Measurements from ENCODE around the gene PRICKLE4.
"Not testable (repeated sequence)": the region's sequence is repeated elsewhere in the genome, so short reads cannot be mapped to it uniquely, and the experiment has no call there.

Gene PRICKLE4

DNA sequence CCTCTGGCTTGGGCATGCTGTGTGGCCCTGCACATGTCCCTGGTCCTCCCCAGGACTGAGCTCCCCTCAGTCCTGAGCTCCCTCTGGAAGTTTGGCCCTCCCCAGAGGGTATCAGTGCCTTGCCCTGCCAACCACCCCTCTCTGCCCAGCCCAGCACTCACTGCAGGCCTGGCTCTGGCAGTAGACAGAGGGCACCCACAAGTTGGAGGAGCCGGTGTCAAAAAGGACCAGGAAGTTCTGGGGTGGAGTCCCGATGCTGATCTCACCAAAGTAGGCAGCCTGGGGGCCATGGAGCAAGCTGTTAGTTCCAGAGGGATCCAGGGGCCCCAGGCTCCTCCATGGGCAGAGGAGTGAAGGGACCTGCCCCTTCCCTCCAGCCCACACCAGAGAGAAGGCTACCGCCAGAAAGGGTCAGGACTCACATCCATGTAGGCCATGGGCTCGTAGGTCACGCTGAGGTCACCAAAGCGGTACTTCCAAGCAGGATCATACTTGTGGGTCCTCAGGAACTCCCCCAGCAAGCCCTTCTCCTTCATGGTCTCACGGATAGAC lies 36.3 kb upstream of the PRICKLE4 start:
- no peak for DNase-seq (ENCODE audit: low spot score)

DNA sequence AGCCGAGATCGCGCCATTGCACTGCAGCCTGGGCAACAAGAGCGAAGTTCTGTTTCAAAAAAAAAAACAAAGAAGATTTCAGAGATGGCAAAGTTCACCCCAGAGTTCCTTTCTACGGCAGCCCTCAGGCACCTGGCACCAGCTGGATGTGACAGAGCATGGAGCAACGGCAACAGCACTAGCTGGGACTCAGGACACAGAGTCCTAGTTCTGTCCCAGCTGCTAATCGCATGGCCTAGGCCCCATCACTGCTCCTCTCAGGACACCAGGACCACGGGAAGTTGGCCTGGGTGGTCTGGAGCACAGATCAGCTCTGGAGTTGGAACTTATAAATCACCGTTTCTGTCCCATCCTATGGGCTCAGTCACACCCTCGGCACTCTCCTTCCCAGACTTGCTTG lies 34.5 kb upstream of the PRICKLE4 start:
- DNase-seq (ENCODE audit: low spot score), result no peak

DNA sequence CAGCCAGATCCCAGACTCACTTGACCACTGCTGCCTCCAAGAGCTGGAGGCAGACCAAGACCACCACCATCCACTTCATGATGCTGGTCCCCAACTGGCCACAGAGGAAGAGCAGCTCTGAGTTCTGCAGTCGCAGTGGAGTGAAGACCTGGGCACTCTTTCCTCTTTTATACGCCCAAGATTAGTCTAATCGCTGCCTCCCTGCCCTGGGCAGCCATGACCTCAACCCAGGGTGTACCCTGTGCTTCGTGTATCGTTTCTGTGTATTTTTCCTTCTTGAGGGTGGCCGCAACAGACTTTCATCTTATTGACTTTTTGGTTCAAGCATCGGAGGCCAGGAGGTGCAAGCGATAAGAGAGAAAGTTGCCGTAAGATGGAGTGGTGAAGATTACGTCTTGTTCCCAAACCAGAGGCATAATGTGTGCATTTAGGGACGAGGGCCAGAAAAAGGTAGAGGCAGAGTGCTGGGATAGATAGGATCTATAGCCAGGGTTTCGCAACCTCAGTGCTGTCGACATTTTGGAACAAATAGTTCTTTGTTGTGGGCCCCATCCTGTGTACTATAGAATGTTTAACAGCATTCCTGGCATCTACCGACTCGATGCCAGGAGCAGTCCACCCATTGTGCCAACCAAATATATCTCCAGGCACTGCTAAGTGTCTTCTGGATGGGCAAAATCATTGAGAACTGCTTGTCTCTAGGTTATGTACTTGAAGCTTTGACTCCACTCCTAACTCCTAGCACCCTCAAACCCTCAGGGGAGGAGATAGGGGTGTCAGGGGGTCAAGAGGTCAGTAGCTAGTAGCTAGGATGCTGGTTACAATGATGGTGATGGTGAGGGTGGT lies 33.1 kb upstream of the PRICKLE4 start, which contains the start of gene PGC:
Gene PGC (minus strand): TSS at position 142 of the 846 bp plus-strand sequence. CDS start 63 bp downstream, at position 79.
- no peak for DNase-seq (ENCODE audit: low spot score)

DNA sequence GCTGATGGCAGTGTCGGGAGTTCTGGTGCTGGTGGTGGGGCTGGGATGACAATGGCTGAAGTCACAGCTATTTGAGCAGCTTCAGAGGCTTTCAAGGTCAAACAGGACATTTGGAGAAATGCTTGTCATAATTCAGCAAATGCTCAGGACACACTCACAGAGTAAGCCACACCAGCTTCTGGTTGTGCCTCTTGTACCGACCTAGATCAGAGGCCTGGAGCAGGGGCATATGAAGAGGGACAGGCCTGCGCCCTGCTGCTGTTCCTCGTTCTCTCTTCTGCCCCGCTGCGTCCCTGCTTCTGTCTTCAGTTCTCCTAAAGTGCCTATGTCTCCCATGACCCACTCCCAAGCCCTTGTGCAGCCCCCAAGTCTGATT lies 32.5 kb upstream of the PRICKLE4 start:
- no peak for DNase-seq (ENCODE audit: low spot score)

DNA sequence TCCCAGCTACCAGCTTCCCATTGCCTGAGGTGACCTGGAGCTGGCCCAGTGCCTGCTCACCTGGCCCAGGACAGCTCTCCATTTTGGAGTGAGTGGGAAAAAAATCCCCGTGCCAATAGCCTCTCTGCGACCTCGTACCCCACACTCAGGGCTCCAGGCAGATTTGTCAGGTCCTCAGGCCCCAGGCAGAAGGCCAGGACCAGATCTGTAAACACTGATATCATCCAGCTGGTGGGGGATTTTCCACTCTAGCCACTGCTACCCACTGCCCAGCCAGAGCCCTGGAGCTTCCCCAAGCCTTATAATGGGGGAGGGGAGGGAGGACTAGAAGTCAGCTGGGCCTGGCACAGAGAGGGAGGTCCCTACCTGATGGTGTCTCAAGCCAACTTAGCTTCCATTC lies 32.0 kb upstream of the PRICKLE4 start:
- no peak for DNase-seq (ENCODE audit: low spot score)

GRCh38 chr6:41750374-41750773 lies 30.2 kb upstream of the PRICKLE4 start:
- DNase-seq (ENCODE audit: low spot score), result no peak

GRCh38 chr6:41755895-41756294 lies 24.7 kb upstream of the PRICKLE4 start:
- DNase-seq (ENCODE audit: low spot score), result no peak

GRCh38 chr6:41756354-41756753 lies 24.2 kb upstream of the PRICKLE4 start:
- no peak for DNase-seq (ENCODE audit: low spot score)

DNA sequence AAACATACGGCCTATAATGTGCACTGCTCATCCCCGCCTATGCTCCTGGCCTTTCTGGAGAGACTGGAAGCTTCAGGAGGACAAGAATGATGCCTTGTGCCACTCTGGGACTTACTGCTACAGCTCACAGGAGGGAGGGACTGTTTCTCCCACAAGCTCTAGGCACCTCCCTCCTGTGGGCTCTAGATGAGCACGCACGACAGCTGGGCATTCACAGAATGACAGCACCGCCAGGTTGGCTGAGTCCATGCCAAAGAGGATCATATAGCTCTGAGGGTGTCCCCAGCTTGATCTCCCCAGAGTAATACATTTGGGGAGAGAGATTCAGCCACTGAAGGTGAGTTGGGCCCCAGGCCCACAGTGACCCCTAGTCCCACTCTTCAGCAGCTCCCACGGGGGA lies 23.3 kb upstream of the PRICKLE4 start:
- no peak for DNase-seq (ENCODE audit: low spot score)

DNA sequence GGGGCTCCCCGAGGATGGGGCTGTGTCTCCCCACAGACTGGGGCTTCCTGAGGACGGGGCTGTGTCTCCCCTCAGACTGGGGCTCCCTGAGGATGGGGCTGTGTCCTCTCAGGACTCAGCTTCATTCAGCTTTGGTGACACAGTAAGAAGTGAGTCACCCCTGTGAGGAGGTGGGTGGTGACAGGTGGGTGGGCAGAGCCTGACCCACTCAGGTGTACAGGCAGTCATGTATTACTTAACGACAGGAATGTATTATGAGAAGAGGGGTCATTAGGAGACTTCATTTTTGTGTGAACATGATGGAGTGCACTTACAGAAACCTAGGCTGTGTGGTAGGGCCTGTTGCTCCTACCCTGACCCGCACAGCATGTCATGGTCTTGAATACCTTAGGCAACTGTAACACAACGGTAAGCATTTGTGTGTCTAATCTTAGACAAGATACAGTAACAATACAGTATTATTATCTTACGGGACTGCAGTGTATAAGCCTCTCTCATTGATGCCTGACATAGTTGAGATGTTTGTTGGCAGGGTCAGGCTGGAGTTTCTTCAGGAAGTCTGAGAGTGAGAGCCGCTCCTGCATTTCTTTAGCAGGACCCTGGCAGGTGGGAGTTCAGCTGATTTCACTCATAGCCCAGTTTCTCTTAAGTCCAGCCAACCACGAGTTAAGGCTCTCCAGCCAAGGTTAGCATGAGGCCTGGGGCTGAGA lies 22.5 kb upstream of the PRICKLE4 start:
- DNase-seq (ENCODE audit: low spot score), result no peak

- DNase-seq (ENCODE audit: low spot score), result no peak
Measured at GRCh38 chr6:41758641-41759035, 21.9 kb upstream of the PRICKLE4 start.

DNA sequence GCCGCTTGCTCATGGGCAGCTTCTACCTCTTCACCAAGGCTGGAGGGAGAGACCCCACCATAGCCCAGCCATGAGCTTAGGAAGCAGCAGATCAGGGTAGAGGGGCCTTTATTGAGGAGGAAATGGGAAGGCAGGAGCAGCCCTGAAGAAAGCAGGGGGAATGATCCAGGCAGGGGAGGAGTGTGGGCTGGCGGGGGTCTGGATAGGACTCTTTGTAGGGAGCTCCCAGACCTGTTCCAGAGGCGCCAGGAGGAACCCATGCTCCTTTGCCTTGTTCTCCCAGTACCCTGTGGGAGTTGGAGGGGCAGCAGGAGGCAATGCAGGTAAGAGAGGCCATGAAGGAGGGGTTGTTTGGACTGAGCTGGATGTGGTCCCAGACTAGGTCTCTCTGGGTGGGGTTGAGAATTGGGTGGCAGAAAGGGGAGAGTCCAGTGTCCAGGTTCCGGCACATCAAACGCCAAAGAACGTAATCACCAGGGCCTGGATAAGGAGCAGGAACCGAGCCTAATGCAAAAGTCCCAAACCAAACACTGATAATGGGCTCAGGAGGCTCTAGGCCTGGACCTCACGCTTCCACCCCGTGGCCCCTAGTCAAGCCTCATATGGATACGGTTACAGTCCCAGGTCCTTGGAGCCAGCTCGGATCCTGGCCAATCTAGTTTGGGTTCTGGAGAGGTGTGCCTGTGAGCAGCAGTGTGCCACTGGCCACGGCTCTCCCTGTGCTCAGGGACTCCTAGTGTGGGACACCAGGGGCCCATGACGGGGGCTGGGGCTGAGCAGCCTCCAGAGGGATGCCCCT lies 21.3 kb upstream of the PRICKLE4 start:
- DNase-seq (ENCODE audit: low spot score), result no peak

DNA sequence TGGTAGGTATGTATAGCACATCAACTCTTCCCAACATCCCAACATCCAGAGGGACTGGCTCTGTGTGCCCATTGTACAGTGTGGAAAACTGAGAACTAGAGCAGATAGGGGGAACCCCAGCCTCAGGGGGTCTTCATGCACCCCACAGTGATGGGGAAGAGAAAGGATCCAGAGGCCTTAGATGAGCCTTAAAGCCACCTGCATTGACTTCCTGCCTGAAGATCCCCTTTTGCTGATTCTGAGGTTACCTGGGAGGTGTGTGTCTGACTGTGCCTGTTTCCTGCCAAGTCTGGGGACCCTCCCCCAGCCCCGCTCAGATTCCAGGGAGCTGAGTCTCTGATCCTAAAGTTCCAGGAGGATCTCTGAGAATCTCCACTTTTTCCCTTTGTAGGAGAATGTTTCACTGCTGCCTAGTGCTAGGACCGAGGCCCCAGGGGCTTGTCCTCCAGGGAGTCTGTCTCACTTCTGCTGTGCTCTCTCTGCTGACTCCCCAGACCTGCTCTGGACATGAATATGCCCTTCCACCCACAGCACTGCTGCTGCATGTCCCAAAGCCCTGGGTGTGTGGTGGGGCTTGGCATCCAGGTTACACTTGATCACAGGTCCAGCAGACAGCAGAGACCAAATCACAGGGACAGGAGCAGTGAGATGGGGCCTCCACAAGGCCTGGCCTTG lies 20.5 kb upstream of the PRICKLE4 start:
- DNase-seq (ENCODE audit: low spot score), result no peak

DNA sequence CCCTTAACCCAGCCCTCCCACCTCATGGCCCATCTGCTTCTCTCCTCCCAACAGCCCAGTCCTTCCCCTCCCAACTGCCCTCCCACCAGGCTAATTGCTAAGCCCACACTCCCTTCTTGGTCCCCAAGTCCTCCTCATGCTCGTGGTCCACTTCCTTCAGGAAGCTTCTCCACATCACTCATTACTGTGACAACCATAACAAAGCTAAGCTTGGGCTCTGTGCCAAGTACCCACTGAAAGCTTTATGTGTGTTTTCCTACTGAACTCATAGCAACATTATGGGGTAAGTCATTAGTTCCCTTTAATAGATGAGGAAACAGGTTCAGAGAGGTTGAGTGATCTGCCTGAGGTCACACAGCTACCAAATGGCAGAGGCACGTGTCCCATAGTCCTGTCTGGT lies 17.1 kb upstream of the PRICKLE4 start:
- no peak for DNase-seq (ENCODE audit: low spot score)

DNA sequence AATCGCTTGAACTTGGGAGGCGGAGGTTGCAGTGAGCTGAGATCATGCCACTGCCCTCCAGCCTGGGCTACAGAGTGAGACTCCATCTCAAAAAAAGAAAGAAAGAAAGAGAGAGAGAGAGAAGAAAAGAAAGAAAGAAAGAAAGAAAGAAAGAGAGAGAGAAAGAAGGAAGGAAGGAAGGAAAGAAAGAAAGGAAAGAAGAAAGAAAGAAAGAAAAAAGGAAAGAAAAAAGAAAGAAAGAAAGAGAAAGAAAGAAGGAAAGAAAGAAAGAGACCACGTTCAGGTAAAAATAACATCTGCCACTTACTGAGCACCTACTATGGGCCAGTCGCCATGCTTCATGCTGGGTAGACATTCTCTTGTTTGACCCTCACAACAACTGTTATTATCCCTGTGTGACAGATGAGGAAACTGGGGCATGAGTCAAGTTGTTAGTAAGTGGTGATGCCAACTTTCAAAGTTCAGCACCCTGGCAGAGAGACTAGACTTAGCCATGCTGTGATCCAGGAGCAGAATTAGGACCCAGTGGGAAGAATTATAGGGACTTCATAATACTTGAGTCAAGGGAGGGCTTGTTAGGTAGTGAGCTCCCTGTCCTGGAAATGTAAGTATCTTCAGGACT lies 14.4 kb upstream of the PRICKLE4 start:
- not testable (repeated sequence) for DNase-seq (ENCODE audit: low spot score)

GRCh38 chr6:41767112-41767833 lies 13.3 kb upstream of the PRICKLE4 start:
- DNase-seq (ENCODE audit: low spot score), result peak; percentile 92

GRCh38 chr6:41768545-41769308 lies 11.9 kb upstream of the PRICKLE4 start:
- no peak for DNase-seq (ENCODE audit: low spot score)

DNA sequence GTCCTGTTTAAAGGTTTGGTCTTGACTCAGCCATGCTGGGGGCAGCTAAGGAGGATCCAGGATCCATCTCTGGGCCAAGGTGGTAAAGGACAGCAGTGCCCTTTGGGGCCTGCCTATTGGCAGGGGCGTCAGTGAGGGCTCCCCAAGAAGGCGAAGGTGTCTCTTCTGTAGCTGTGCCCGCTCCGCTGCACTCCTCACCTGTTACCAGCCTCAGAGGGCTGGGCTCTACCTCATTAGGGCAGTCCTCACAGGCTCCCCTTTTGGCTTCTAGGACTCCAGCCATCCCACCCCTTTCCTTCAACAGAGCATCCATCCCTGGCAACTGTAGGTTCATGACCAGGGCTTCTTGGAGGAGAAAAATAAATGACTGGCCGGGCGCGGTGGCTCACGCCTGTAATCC lies 11.2 kb upstream of the PRICKLE4 start:
- no peak for DNase-seq (ENCODE audit: low spot score)

DNA sequence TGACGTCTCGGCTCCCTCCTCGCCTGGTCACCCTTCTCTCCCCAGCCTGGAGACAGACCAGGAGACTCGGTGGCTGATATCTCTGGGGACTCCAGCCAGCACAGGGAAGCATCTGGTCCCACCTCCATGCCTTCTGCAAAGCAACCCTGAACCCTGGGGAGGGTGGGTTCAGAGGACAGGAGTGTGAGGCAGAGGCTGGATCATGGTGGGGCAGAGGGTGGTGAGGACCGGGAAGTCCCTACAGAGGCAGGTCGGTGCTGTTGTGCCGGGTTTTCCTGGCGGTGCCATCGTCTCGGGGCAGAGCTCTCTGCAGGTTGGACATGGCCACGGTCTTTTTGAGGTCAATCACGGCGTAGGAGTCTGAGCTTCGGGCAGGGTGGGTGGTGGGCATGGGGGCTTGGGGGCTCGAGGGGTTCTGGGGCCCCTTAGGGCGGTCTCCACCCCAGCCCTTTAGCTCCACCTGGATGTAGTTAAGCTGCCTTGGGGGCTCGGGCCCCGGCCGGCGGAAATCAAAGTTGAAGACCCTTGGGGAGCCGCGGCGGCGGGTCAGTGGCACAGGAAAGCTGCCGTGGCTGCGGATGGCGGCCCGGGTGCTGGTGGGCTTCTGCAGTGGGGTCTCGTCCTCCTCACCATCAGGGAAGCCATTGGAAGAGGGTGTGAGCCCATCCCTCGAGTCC lies 10.1 kb upstream of the PRICKLE4 start:
- no peak for DNase-seq (ENCODE audit: low spot score)
